GM19043 (cell line): ENCODE measurements around the gene GHDC.
"Not testable (repeated sequence)": the region's sequence is repeated elsewhere in the genome, so short reads cannot be mapped to it uniquely, and the experiment has no call there.

Experiments used
- ATAC-seq: cut with Tn5 transposase; IDR thresholded peaks from one replicate; pipeline ENCODE4 v1.9.1; 2021; ENCODE audit warnings: low read depth; ENCODE audit not compliant: unreplicated experiment

The GHDC gene

GRCh38 chr17:42159796-42160530, 34.3 kb downstream of the GHDC start:
- no peak for ATAC-seq

- no peak for ATAC-seq
Observed at GRCh38 chr17:42155614-42156045, 38.7 kb downstream of the GHDC start.

- ATAC-seq, result no peak
Observed at GRCh38 chr17:42153919-42154742, 40.2 kb downstream of the GHDC start.

DNA sequence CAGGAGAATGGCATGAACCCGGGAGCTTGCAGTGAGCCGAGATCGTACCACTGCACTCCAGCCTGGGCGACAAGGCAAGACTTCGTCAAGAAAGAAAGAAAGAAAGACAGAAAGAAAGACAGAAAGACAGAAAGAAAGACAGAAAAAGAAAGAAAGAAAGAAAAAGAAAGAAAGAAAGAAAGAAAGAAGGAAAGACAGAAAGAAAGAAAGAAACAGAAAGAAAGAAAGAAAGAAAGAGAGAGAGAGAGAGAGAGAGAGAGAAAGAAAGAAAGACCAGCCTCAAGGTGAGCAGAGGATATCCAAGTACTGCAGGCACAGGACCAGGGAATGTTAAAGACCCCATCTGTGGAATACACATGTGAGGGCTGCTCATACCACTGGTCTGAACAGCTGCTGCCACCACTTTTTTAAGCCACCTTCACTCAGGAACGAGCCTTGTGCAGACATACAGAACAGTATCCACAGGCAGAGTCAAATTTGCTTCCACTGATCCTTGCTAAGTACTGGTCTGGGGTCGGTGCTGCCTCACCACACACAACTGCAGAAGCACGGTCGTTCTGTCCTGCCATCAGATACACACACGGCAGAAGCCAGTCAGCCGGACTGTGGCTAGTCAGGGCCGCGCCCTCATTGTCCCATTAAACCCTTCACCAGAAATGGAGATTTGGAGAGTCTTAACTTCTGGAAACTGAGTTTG, 47.2 kb downstream of the GHDC start:
- no peak for ATAC-seq

- ATAC-seq, result not testable (repeated sequence)
Observed at GRCh38 chr17:42143138-42143537, 51.2 kb downstream of the GHDC start.

DNA sequence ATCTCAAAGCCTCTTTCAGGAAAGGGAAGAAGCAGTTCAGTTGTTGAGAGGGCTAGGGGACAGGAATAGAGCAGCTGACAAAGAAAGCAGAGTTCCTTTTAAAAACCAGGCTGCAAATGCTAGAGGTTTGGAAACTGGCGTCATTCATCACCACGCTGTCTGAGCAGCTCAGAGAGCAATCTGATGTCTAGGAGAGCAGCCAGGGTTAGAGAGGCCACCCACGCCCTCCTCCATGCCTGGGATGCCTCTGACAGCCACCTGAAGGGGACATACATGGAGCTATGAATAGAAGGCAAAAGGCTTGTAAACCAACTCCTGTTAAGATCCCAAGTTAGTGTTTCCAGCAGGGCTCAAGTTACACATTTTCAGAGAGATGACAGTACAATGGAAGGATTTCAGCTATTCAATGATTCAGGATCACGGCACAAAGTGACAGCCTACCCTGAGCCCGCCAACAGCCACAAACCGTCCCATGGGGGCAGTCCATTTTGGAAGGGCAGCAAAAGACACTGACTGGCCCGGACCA, 51.9 kb downstream of the GHDC start:
- ATAC-seq, result no peak

DNA sequence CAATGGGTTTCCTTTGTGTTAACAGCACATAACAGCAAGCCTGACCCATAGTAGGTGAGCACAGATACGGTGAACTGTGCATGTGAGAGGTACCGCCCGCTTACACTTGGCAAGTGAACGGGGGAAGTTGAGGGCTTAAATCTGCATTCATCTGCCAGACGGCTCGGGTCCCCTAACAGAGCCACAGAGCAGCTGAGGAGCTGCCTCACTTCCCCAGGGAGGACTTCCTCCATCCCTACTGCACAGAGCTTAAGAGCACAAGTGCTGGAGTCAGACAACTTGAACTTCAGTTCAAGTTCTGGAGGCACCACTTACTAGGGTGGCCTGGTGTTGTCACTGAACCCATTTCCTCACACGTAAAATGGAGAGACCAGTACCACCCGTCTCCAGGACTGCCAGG, 52.9 kb downstream of the GHDC start:
- no peak for ATAC-seq

DNA sequence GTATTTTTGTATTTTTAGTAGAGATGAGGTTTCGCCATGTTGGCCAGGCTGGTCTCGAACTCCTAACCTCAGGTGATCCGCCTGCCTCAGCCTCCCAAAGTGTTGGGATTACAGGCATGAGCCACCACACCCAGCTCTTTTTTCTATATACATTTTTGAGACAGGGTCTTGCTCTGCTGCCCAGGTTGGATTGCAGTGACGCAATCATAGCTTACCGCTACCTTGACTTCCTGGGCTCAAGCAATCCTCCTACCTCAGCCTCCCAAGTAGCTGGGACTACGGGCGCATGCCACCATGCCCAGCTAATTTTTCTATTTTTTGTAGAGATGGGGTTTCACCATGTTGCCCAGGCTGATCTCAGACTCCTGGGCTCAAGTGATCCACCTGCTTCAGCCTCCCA, 53.6 kb downstream of the GHDC start:
- not testable (repeated sequence) for ATAC-seq
